HepG2 (cell line): ENCODE data around the gene PDILT. TPM values are rescaled to one million over a fixed set of nuclear protein-coding genes. Genes with fewer than 3 reads are reported as not detected.
A peak's percentile ranks its signal among the peaks of the same experiment; 100 is the strongest.

Experiments
- ATAC-seq: fragments of 200-7000 bp; cut with Tn5 transposase; 3 replicates; pipeline ENCODE4 v1.9.1; 2020; ENCODE audit warnings: mild to moderate bottlenecking, moderate library complexity
- BruUV-seq: library from RNA; stranded (reverse); fragments of 400-500 nt; replicated peaks from 2 replicates; lab custom pipeline; 2021; lab: Mats Ljungman, UMichigan
- CTCF ChIA-PET: fragments of 300-600 bp; formaldehyde crosslinking; extraction: SDS; loops from one replicate; lab custom pipeline; 2021; ENCODE audit warnings: low total read pairs, inconsistent platforms, low intra/inter-chr PET ratio; lab: Yijun Ruan, JAX
- POLR2A ChIA-PET: fragments of 350-600 bp; sonication (Branson Sonifier 250); formaldehyde crosslinking; loops from one replicate; lab custom pipeline; 2020; ENCODE audit warnings: antibody characterized with exemption, inconsistent platforms; lab: Yijun Ruan, JAX
- DNase-seq: peaks from one replicate; pipeline ENCODE4 v3.0.0-alpha.2; 2015; ENCODE audit warnings: low spot score
- FAIRE-seq: peaks from 3 replicates; lab custom pipeline; 2011; peaks lifted over from hg19 to GRCh38; lab: Jason Lieb, UNC
- H2AFZ ChIP-seq: one replicate; pipeline ENCODE4 v1.6.1; 2011; ENCODE audit warnings: low read length, inconsistent platforms
- H3K27ac ChIP-seq: fragments of 300-600 bp; 3 replicates; pipeline ENCODE4 v1.8.0; 2011; ENCODE audit warnings: mixed run types, mild to moderate bottlenecking, mixed read lengths, low read length, inconsistent platforms; ENCODE audit not compliant: insufficient read depth; ENCODE audit errors: extremely low read length
- H3K27me3 ChIP-seq, 2 experiments: fragments of 200-600 bp in 1 of 2; 2 replicates in 1 of 2; 3 replicates in 1 of 2; pipeline versions ENCODE4 v1.6.0 to v1.8.0; 2011; ENCODE audit warnings: low read length in 2 of 2, mild to moderate bottlenecking in 2 of 2, moderate library complexity in 2 of 2, inconsistent platforms in 1 of 2; ENCODE audit not compliant: insufficient read depth in 2 of 2, control insufficient read depth in 1 of 2
- H3K36me3 ChIP-seq, 2 experiments: fragments of 200-600 bp in 1 of 2; replicated peaks in 1 of 2; 2 replicates in 1 of 2; 3 replicates in 1 of 2; pipeline versions ENCODE4 v1.5.1 to v1.8.0; 2011; ENCODE audit warnings: low read length in 2 of 2, inconsistent platforms in 1 of 2; ENCODE audit not compliant: insufficient read depth in 2 of 2, control insufficient read depth in 1 of 2
- H3K4me1 ChIP-seq: 2 replicates; pipeline ENCODE4 v1.5.1; 2012; ENCODE audit warnings: low read length, inconsistent platforms; ENCODE audit not compliant: insufficient read depth
- H3K4me2 ChIP-seq: 2 replicates; pipeline ENCODE4 v1.6.0; 2011; ENCODE audit warnings: low read depth, low read length, inconsistent platforms
- H3K4me3 ChIP-seq, 3 experiments: fragments of 200-600 bp in 1 of 3; sonication (generic), shearing (Covaris generic) in 1 of 3; replicated peaks in 1 of 3; 2 replicates each; pipeline ENCODE4 v1.5.1; 2011 to 2016; ENCODE audit warnings: low read length in 3 of 3, inconsistent platforms in 2 of 3, low read depth in 2 of 3, mild to moderate bottlenecking in 2 of 3, control low read depth in 1 of 3, mixed read lengths in 1 of 3; ENCODE audit not compliant: insufficient read depth in 1 of 3
- H3K79me2 ChIP-seq: one replicate; pipeline ENCODE4 v1.6.1; 2011; ENCODE audit warnings: low read length, inconsistent platforms; ENCODE audit not compliant: insufficient read depth
- H3K9ac ChIP-seq: 2 replicates; pipeline ENCODE4 v1.6.0; 2011; ENCODE audit warnings: mild to moderate bottlenecking, low read depth, low read length, inconsistent platforms; ENCODE audit not compliant: insufficient read depth
- H3K9me3 ChIP-seq: 2 replicates; pipeline ENCODE4 v1.5.1; 2012; ENCODE audit warnings: mild to moderate bottlenecking, low read length
- H4K20me1 ChIP-seq: 2 replicates; pipeline ENCODE4 v1.6.0; 2011; ENCODE audit warnings: inconsistent platforms, mild to moderate bottlenecking, low read length, moderate library complexity; ENCODE audit not compliant: insufficient read depth
- DPF2 ChIP-seq: sonication (generic); formaldehyde crosslinking; IDR thresholded peaks from 2 replicates; pipeline ENCODE4 v1.4.0; 2020; ENCODE audit warnings: mild to moderate bottlenecking, low read depth, missing genetic modification reagents, borderline replicate concordance
- FOXO4 ChIP-seq: sonication (generic); formaldehyde crosslinking; conservative IDR thresholded peaks from 2 replicates; pipeline ENCODE4 v1.8.1; 2023; ENCODE audit warnings: missing genetic modification reagents
- KLF6 ChIP-seq: IDR thresholded peaks from 2 replicates; pipeline ENCODE4 v1.8.0; 2016; ENCODE audit warnings: missing biosample characterization, missing genetic modification reagents
- MAFK ChIP-seq, 2 experiments: IDR thresholded peaks in 1 of 2; conservative IDR thresholded peaks in 1 of 2; 2 replicates each; pipeline ENCODE4 v1.6.1; 2011; ENCODE audit warnings: improper control_type of control experiment in 2 of 2, low read length in 2 of 2
- MLXIP ChIP-seq: sonication (generic); formaldehyde crosslinking; IDR thresholded peaks from 2 replicates; pipeline ENCODE4 v1.9.0; 2021; ENCODE audit warnings: missing genetic modification reagents, borderline replicate concordance
- REPIN1 ChIP-seq: sonication (generic); formaldehyde crosslinking; IDR thresholded peaks from 2 replicates; pipeline ENCODE4 v1.8.0; 2022; ENCODE audit warnings: missing genetic modification reagents, low read depth, mild to moderate bottlenecking, borderline replicate concordance
- RFXAP ChIP-seq: sonication (generic); formaldehyde crosslinking; IDR thresholded peaks from 2 replicates; pipeline ENCODE4 v1.4.0; 2020; ENCODE audit warnings: missing genetic modification reagents, borderline replicate concordance
- RORA ChIP-seq: sonication (generic); formaldehyde crosslinking; IDR thresholded peaks from 2 replicates; pipeline ENCODE4 v1.5.0; 2020; ENCODE audit warnings: mild to moderate bottlenecking, missing genetic modification reagents, moderate library complexity
- SATB2 ChIP-seq: sonication (generic); formaldehyde crosslinking; IDR thresholded peaks from 2 replicates; pipeline ENCODE4 v1.5.0; 2020; ENCODE audit warnings: missing genetic modification reagents
- SP5 ChIP-seq: IDR thresholded peaks from 2 replicates; pipeline ENCODE4 v1.6.1; 2016; ENCODE audit warnings: low read depth, borderline replicate concordance
- U2AF1 ChIP-seq: fragments of 200-400 bp; formaldehyde crosslinking; optimal IDR thresholded peaks from 2 replicates; pipeline ENCODE3; 2017; ENCODE audit warnings: mild to moderate bottlenecking, low read depth, low read length
- ZKSCAN5 ChIP-seq: sonication (generic); formaldehyde crosslinking; IDR thresholded peaks from 2 replicates; pipeline ENCODE4 v1.5.1; 2020; ENCODE audit warnings: mild to moderate bottlenecking, missing genetic modification reagents
- ZNF280B ChIP-seq: sonication (generic); formaldehyde crosslinking; IDR thresholded peaks from 2 replicates; pipeline ENCODE4 v1.5.0; 2020; ENCODE audit warnings: missing genetic modification reagents, mild to moderate bottlenecking, borderline replicate concordance
- ZNF383 ChIP-seq: sonication (generic); formaldehyde crosslinking; IDR thresholded peaks from 2 replicates; pipeline ENCODE4 v1.4.0; 2020; ENCODE audit warnings: missing genetic modification reagents, mild to moderate bottlenecking, borderline replicate concordance
- ZNF558 ChIP-seq: sonication (generic); formaldehyde crosslinking; IDR thresholded peaks from 2 replicates; pipeline ENCODE4 v1.9.0; 2022; ENCODE audit warnings: mild to moderate bottlenecking, missing genetic modification reagents, borderline replicate concordance
- WGBS: methylation state at CpG from one replicate; pipeline ENCODE4 v1.1.6; 2017; ENCODE audit warnings: low lambda C conversion rate; 5-methylcytosine and 5-hydroxymethylcytosine counted together
- in situ Hi-C: cut with HindIII; loops from 2 replicates; pipeline ENCODE4 v1.10.0; 2017; ENCODE audit warnings: low pct_unique_long_range_greater_than_20kb; ENCODE audit not compliant: extremely low pct_ligation_motif_present
- intact Hi-C: fragments of 100-400 bp; cut with micrococcal nuclease; formaldehyde crosslinking; loops from one replicate; pipeline ENCODE4 v1.10.0; 2022; ENCODE audit not compliant: unreplicated experiment
- polyA plus RNA-seq, 8 experiments: library from polyadenylated mRNA; depleted of rRNA in 3 of 8; stranded (reverse) in 7 of 8; unstranded in 1 of 8; fragments of >200 nt; fragmentation: Illumina TruSeq in 4 of 8; extraction: Trizol in 4 of 8; gene quantifications; 2 replicates each; pipeline versions ENCODE4 v1.2.1 to v1.2.3, GENCODE V29; 2011 to 2016; ENCODE audit warnings: low read depth in 4 of 8, missing spikeins in 1 of 8, mixed read lengths in 1 of 8; ENCODE audit not compliant: insufficient read depth in 1 of 8
- total RNA-seq, 5 experiments: library from RNA; depleted of rRNA; stranded (reverse); fragments of >200 nt; fragmentation: Illumina TruSeq; extraction: Trizol; gene quantifications; 2 replicates each; pipeline ENCODE4 v1.2.3, GENCODE V29; 2016; ENCODE audit warnings: low read depth in 1 of 5
- TF ChIP-seq, protein P1 (sequence below): sonication (generic); formaldehyde crosslinking; IDR thresholded peaks from 2 replicates; pipeline ENCODE4 v1.5.0; 2020; ENCODE audit warnings: missing genetic modification reagents

Gene PDILT
- total and polyA plus RNA-seq, 2 of the 13 experiments (the other 11 are each of a cell fraction or from before 2014, with no cell fraction given) = not detected

DNA sequence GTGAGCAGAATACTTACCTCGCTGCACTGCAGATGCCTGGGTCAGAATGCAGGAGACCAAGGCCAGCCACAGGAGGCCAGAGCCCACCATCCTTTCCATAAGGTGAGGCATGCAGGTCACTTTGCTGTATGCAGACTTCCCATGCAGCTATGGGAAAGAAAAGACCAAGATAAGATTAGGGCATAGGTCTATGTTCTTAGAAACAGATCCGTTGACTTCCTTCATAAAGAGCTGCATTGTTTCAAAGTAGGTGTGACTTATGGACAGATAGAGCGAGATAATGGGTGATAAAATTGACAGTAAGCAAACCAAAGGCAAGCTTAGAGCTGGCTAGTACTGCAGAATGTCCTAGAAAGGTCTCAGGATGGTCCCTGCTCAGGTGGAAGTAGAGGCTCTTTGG lies 78.2 kb downstream of the PDILT start (continued):
- TF ChIP-seq MLXIP = no peak
- TF ChIP-seq FOXO4 (CRISPR knock-in tag) = 0 out of 2 replicates have a peak, but pooled peaks have one; percentile 7

GRCh38 chr16:20325005-20325404 lies 79.5 kb downstream of the PDILT start:
- no peaks in the 10 kb centered on the region; a peak in 1 of 5 replicates for H3K27me3 ChIP-seq
- no peaks in the 10 kb centered on the region for H3K79me2 ChIP-seq
- H3K9ac ChIP-seq = no peak overlapping the region
- no peaks in the 10 kb centered on the region for H3K9me3 ChIP-seq
- intact Hi-C loops = no loop called here
- in situ Hi-C loops = no loop called here
- ChIA-PET CTCF (no interaction called here), POLR2A (no interaction called here)
- no peak overlapping the region for H3K4me2 ChIP-seq
- no peaks in the 10 kb centered on the region for H3K36me3 ChIP-seq
- H2AFZ ChIP-seq = no peak overlapping the region
- peaks cover 27% of the 10 kb centered on the region for H3K4me1 ChIP-seq
- TF ChIP-seq SP5 = no peak
- no peak for TF ChIP-seq SATB2
- TF ChIP-seq MAFK (conservative IDR thresholded peaks at IDR 0.05 in 1 of 2, IDR thresholded peaks at IDR 0.05 in 1 of 2; ENCODE audit: low read length in 2 of 2) = no peak
- TF ChIP-seq REPIN1 (CRISPR knock-in tag) = no peak
- TF ChIP-seq RFXAP (CRISPR knock-in tag) = no peak
- TF ChIP-seq ZNF280B = no peak
- no peak for TF ChIP-seq U2AF1
- TF ChIP-seq, protein P1, sequence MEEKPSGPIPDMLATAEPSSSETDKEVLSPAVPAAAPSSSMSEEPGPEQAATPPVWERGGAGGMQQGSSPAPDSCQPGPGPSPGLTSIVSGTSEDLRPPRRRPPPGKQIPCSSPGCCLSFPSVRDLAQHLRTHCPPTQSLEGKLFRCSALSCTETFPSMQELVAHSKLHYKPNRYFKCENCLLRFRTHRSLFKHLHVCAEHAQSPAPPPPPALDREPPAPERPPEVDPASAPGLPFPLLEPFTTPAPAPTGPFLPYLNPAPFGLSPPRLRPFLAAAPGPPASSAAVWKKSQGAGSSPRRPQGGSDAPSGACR (CRISPR knock-in tag) = no peak
- TF ChIP-seq ZKSCAN5 = no peak
- TF ChIP-seq ZNF383 (CRISPR knock-in tag) = no peak
- TF ChIP-seq RORA (CRISPR knock-in tag) = no peak
- no peak for TF ChIP-seq ZNF558 (CRISPR knock-in tag)
- no peak for TF ChIP-seq DPF2 (CRISPR knock-in tag)
- no peak for TF ChIP-seq KLF6
- FAIRE-seq (no peak), ATAC-seq (no peak), DNase-seq (no peak)
- no peak overlapping the region for H3K4me3 ChIP-seq
- no TSS peak for BruUV-seq
- WGBS = 64% methylated on average over 3 of the region's 3 CpGs
- H4K20me1 ChIP-seq = no peaks in the 10 kb centered on the region
- no peak overlapping the region for H3K27ac ChIP-seq
